ENCODE data around the gene LPP. TPM values are rescaled to one million over a fixed set of nuclear protein-coding genes. Genes with fewer than 3 reads are reported as not detected.

LPP gene
- polyA plus RNA-seq, 2 of the 4 experiments (the other 2 are of a cell fraction): 11.0 to 30.8 TPM

GRCh38 chr3:188268336-188268735, 114.4 kb downstream of the LPP start (continued):
- TF ChIP-seq BCL3 (IDR thresholded peaks at IDR 0.05) (no peak), RARB (CRISPR knock-in tag; IDR thresholded peaks at IDR 0.05) (no peak), KDM5A (IDR thresholded peaks at IDR 0.05) (no peak), ESRRA (IDR thresholded peaks at IDR 0.05; ENCODE audit: borderline replicate concordance, low read length) (no peak), JUN (IDR thresholded peaks at IDR 0.05) (no peak), NPAS2 (CRISPR knock-in tag; IDR thresholded peaks at IDR 0.05; ENCODE audit: borderline replicate concordance) (no peak)

GRCh38 chr3:188269040-188269439, 115.1 kb downstream of the LPP start:
- Histone ChIP-seq H3K9me3 (no peaks in the 10 kb centered on the region), H3K4me2 (peak overlapping the region; percentile 90), H3K4me1 (peaks cover 95% of the 10 kb centered on the region), H3K4me3 (no peak overlapping the region), H3K27ac (peak overlapping the region; percentile 82 to 84)
- TF ChIP-seq BHLHE40 (IDR thresholded peaks at IDR 0.05; ENCODE audit: low read depth, low read length) (no peak), SMC3 (IDR thresholded peaks at IDR 0.05) (no peak), CBX2 (IDR thresholded peaks at IDR 0.05; ENCODE audit: borderline replicate concordance, low read depth) (no peak), NPAS2 (CRISPR knock-in tag; IDR thresholded peaks at IDR 0.05; ENCODE audit: borderline replicate concordance) (no peak), HOXB5 (CRISPR knock-in tag; IDR thresholded peaks at IDR 0.05) (no peak), KDM5A (IDR thresholded peaks at IDR 0.05) (no peak), ZFP36 (IDR thresholded peaks at IDR 0.05; ENCODE audit: borderline replicate concordance, partially characterized antibody) (no peak), HES2 (IDR thresholded peaks at IDR 0.05) (no peak), ZC3H11A (IDR thresholded peaks at IDR 0.05) (no peak), PHF8 (IDR thresholded peaks at IDR 0.05; ENCODE audit: borderline replicate concordance, low read depth) (no peak), POLR2AphosphoS2 (conservative IDR thresholded peaks at IDR 0.05; ENCODE audit: low read length) (no peak), BCL3 (IDR thresholded peaks at IDR 0.05) (no peak), JUNB (IDR thresholded peaks at IDR 0.05) (no peak), CHD4 (IDR thresholded peaks at IDR 0.05; ENCODE audit: borderline replicate concordance) (no peak), MAZ (IDR thresholded peaks at IDR 0.05; ENCODE audit: borderline replicate concordance, low read depth, low read length) (no peak)
- ChIA-PET POLR2A (no interaction called here), CTCF (interaction anchor here (0.6 to 1.2 kb wide), 4 partner anchors 26 to 686 kb away, joined by 3 to 6 read pairs (median 4); no protein-coding TSS in a partner anchor)
- DNase-seq (ENCODE audit: low read depth in 1 of 2, low spot score in 1 of 2) (no peak), FAIRE-seq (no peak), ATAC-seq (no peak)
- 34% methylated on average over 4 of the region's 4 CpGs for WGBS (ENCODE audit: missing lambda C conversion rate)

GRCh38 chr3:188270423-188270972, 116.5 kb downstream of the LPP start:
- ATAC-seq: peak; percentile 20 to 73; a peak in 3 of 6 replicates
- no peak for FAIRE-seq

More at GRCh38 chr3:188270423-188270972, 116.5 kb downstream of the LPP start:
- Histone ChIP-seq H3K4me3 (no peak overlapping the region), H3K9me3 (no peaks in the 10 kb centered on the region), H3K4me1 (peaks cover 89% of the 10 kb centered on the region), H3K4me2 (peak overlapping the region; percentile 90), H3K27ac (peak overlapping the region; percentile 82 to 84)
- 18% methylated on average over 3 of the region's 3 CpGs for WGBS (ENCODE audit: missing lambda C conversion rate)
- CTCF ChIA-PET: interaction anchor here (0.9 kb wide), 1 partner anchor 30 kb away, joined by 3 read pairs; no protein-coding TSS in a partner anchor
- DNase-seq (ENCODE audit: low read depth in 1 of 2, low spot score in 1 of 2): peak in 1 of 2 experiments; percentile 80
- TF ChIP-seq RCOR1 (IDR thresholded peaks at IDR 0.05; ENCODE audit: low read depth, low read length) (no peak), GATA3 (IDR thresholded peaks at IDR 0.05; ENCODE audit: borderline replicate concordance) (no peak; the same call in 1 of the 2 replicates), MAX (IDR thresholded peaks at IDR 0.05) (peak; percentile 60; the same call in 1 of the 2 replicates), ZFP36 (IDR thresholded peaks at IDR 0.05; ENCODE audit: borderline replicate concordance, partially characterized antibody) (peak; percentile 62), USF2 (IDR thresholded peaks at IDR 0.05) (no peak), EHF (CRISPR knock-in tag; IDR thresholded peaks at IDR 0.05) (no peak), E2F6 (IDR thresholded peaks at IDR 0.05; ENCODE audit: borderline replicate concordance, low read depth) (peak; percentile 39; the same call in 1 of the 2 replicates), SREBF2 (IDR thresholded peaks at IDR 0.05) (no peak), FOSL2 (IDR thresholded peaks at IDR 0.05) (no peak), FOSL2 (CRISPR knock-in tag; IDR thresholded peaks at IDR 0.05) (no peak), HOXB5 (CRISPR knock-in tag; IDR thresholded peaks at IDR 0.05) (0 out of 2 replicates have a peak, but pooled peaks have one; percentile 38)
- POLR2A ChIA-PET: no interaction called here
